GM23338 (cell line): ENCODE data around the gene DNAJC10.

Experiments used
- CREB1 ChIP-seq: fragments of 250-450 bp; sonication (Bioruptor Pico); IDR thresholded peaks from 2 replicates; pipeline ENCODE4 v1.5.0; 2020; ENCODE audit warnings: low read depth, mild to moderate bottlenecking, moderate library complexity
- CTCF ChIP-seq, 2 experiments: fragments of 200-600 bp in 1 of 2; sonication (generic) in 1 of 2; conservative IDR thresholded peaks; 2 replicates each; pipeline versions ENCODE4 v1.5.1 to v1.6.1; 2016 to 2017; ENCODE audit warnings: antibody characterized with exemption in 2 of 2, low read depth in 2 of 2, mild to moderate bottlenecking in 2 of 2, moderate library complexity in 1 of 2
- EZH2 ChIP-seq: fragments of 200-600 bp; sonication (generic); IDR thresholded peaks from one replicate; pipeline ENCODE4 v1.8.0; 2017; ENCODE audit warnings: antibody characterized with exemption, mild to moderate bottlenecking, low read depth; ENCODE audit not compliant: unreplicated experiment
- EZH2phosphoT487 ChIP-seq: fragments of 200-600 bp; sonication (generic); IDR thresholded peaks from one replicate; pipeline ENCODE4 v1.8.1; 2018; ENCODE audit warnings: antibody characterized with exemption; ENCODE audit not compliant: unreplicated experiment
- JUNB ChIP-seq: IDR thresholded peaks from one replicate; pipeline ENCODE4 v1.6.1; 2016; ENCODE audit warnings: antibody characterized with exemption; ENCODE audit not compliant: unreplicated experiment
- POLR2AphosphoS5 ChIP-seq: IDR thresholded peaks from 2 replicates; pipeline ENCODE4 v1.6.1; 2016; ENCODE audit warnings: antibody characterized with exemption, low read depth
- REST ChIP-seq: IDR thresholded peaks from one replicate; pipeline ENCODE4 v1.6.1; 2018; ENCODE audit warnings: antibody characterized with exemption; ENCODE audit not compliant: unreplicated experiment
- STAT1 ChIP-seq: IDR thresholded peaks from one replicate; pipeline ENCODE4 v1.6.1; 2016; ENCODE audit warnings: antibody characterized with exemption; ENCODE audit not compliant: unreplicated experiment
- ZNF114 ChIP-seq: fragments of 250-450 bp; sonication (Bioruptor Pico); IDR thresholded peaks from 2 replicates; pipeline ENCODE4 v1.5.0; 2020; ENCODE audit warnings: mild to moderate bottlenecking, moderate library complexity
- ZNF331 ChIP-seq: fragments of 250-450 bp; sonication (Bioruptor Pico); IDR thresholded peaks from 2 replicates; pipeline ENCODE4 v1.5.0; 2020; ENCODE audit warnings: low read depth, mild to moderate bottlenecking, moderate library complexity

DNA sequence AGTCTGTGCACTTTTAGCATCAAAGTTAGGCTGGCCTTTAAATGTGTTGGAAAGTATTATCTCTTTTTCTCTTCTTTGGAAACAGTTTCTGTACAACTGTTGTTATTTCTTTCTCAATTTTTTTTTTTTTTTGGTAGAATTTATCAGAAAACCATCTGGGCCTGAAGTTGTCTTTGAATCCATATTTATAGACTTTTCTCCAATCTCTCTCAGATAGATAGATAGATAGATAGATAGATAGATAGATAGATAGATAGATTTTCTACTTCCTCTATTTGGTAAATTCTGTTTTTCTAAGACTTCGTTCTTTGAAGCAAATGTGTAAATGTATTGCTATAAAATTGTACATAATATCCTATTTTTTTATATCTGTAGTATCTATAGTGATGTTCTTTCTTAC lies 17.5 kb downstream of the DNAJC10 start:
- no peak for TF ChIP-seq CTCF (conservative IDR thresholded peaks at IDR 0.05; ENCODE audit: low read depth in 2 of 2)
- TF ChIP-seq ZNF114 (CRISPR knock-in tag) = no peak
- TF ChIP-seq REST = no peak
- no peak for TF ChIP-seq STAT1
- no peak for TF ChIP-seq CREB1 (CRISPR knock-in tag)
- TF ChIP-seq EZH2phosphoT487 = no peak
- no peak for TF ChIP-seq EZH2
- no peak for TF ChIP-seq JUNB
- TF ChIP-seq POLR2AphosphoS5 = no peak
- TF ChIP-seq ZNF331 = no peak
